OCI-M1 (cell line): ENCODE data around the gene DSG2.

Experiments
- DNase-seq: peaks from one replicate; lab custom pipeline; 2025; lab: John Stamatoyannopoulos, UW

Gene DSG2

GRCh38 chr18:31555971-31556747 lies 58.2 kb downstream of the DSG2 start:
- peak; percentile 80 for DNase-seq

GRCh38 chr18:31557446-31557845 lies 59.5 kb downstream of the DSG2 start:
- no peak for DNase-seq

- DNase-seq: no peak
Measured at GRCh38 chr18:31558567-31558966, 60.6 kb downstream of the DSG2 start.

- DNase-seq: no peak
Measured at GRCh38 chr18:31562726-31563125, 64.7 kb downstream of the DSG2 start.

- DNase-seq: no peak
Measured at GRCh38 chr18:31563778-31564177, 65.8 kb downstream of the DSG2 start.

GRCh38 chr18:31565345-31565744 lies 67.4 kb downstream of the DSG2 start:
- DNase-seq: no peak

GRCh38 chr18:31565782-31566512 lies 68.0 kb downstream of the DSG2 start:
- no peak for DNase-seq

GRCh38 chr18:31566576-31567306 lies 68.8 kb downstream of the DSG2 start:
- no peak for DNase-seq

- DNase-seq: no peak
Measured at GRCh38 chr18:31572368-31572767, 74.4 kb downstream of the DSG2 start.

- no peak for DNase-seq
Measured at GRCh38 chr18:31573051-31573450, 75.1 kb downstream of the DSG2 start.

GRCh38 chr18:31574359-31574758 lies 76.4 kb downstream of the DSG2 start:
- DNase-seq: peak; percentile 63

- no peak for DNase-seq
Measured at GRCh38 chr18:31575515-31576257, 77.7 kb downstream of the DSG2 start.

GRCh38 chr18:31576670-31577069 lies 78.7 kb downstream of the DSG2 start:
- peak; percentile 16 for DNase-seq

GRCh38 chr18:31577195-31577594 lies 79.2 kb downstream of the DSG2 start:
- no peak for DNase-seq

- no peak for DNase-seq
Measured at GRCh38 chr18:31578126-31578525, 80.1 kb downstream of the DSG2 start.

GRCh38 chr18:31579375-31579774 lies 81.4 kb downstream of the DSG2 start:
- no peak for DNase-seq

GRCh38 chr18:31581498-31582197 lies 83.7 kb downstream of the DSG2 start:
- DNase-seq: no peak

GRCh38 chr18:31583185-31583854 lies 85.3 kb downstream of the DSG2 start:
- DNase-seq: no peak

- no peak for DNase-seq
Measured at GRCh38 chr18:31585991-31586390, 88.0 kb downstream of the DSG2 start.

GRCh38 chr18:31586616-31587015 lies 88.6 kb downstream of the DSG2 start:
- DNase-seq: no peak

GRCh38 chr18:31587529-31587928 lies 89.6 kb downstream of the DSG2 start:
- no peak for DNase-seq
